DOHH2 (cell line): Measurements from ENCODE around the gene LRPAP1.

Experiments
- H3F3A ChIP-seq: fragments of 200-600 bp; sonication (generic), shearing (Covaris generic); 2 replicates; pipeline ENCODE4 v1.6.0; 2016; ENCODE audit warnings: antibody characterized with exemption, mild to moderate bottlenecking; ENCODE audit not compliant: control insufficient read depth, insufficient read depth
- H3K27ac ChIP-seq: fragments of 200-600 bp; sonication (generic); 2 replicates; pipeline ENCODE4 v1.5.1; 2014; ENCODE audit warnings: low read depth, mild to moderate bottlenecking, low read length, moderate library complexity
- H3K27me3 ChIP-seq: fragments of 200-600 bp; sonication (generic); 2 replicates; pipeline ENCODE4 v1.6.1; 2014; ENCODE audit warnings: mild to moderate bottlenecking, low read length, mixed read lengths; ENCODE audit not compliant: control insufficient read depth
- H3K36me3 ChIP-seq: fragments of 200-600 bp; sonication (generic); 2 replicates; pipeline ENCODE4 v1.6.1; 2014; ENCODE audit warnings: mild to moderate bottlenecking, low read length, moderate library complexity, mixed read lengths; ENCODE audit not compliant: control insufficient read depth
- H3K4me1 ChIP-seq: fragments of 200-600 bp; sonication (generic); 2 replicates; pipeline ENCODE4 v1.6.1; 2014; ENCODE audit warnings: mild to moderate bottlenecking, low read length, mixed read lengths; ENCODE audit not compliant: control insufficient read depth
- H3K4me2 ChIP-seq: fragments of 200-600 bp; sonication (generic); 2 replicates; pipeline ENCODE4 v1.6.0; 2014; ENCODE audit warnings: mild to moderate bottlenecking, low read length, moderate library complexity
- H3K4me3 ChIP-seq: fragments of 200-600 bp; sonication (generic); 2 replicates; pipeline ENCODE4 v1.5.1; 2014; ENCODE audit warnings: mild to moderate bottlenecking, low read length, mixed read lengths
- H3K79me2 ChIP-seq: fragments of 200-600 bp; sonication (generic); 2 replicates; pipeline ENCODE4 v1.6.1; 2014; ENCODE audit warnings: mild to moderate bottlenecking, low read length, mixed read lengths; ENCODE audit not compliant: control insufficient read depth
- H3K9me2 ChIP-seq: fragments of 200-600 bp; sonication (generic); replicated peaks from 2 replicates; pipeline ENCODE4 v1.6.1; 2014; ENCODE audit warnings: mild to moderate bottlenecking, low read length, mixed read lengths; ENCODE audit not compliant: control insufficient read depth
- H3K9me3 ChIP-seq: fragments of 200-600 bp; sonication (generic); 2 replicates; pipeline ENCODE4 v1.6.1; 2014; ENCODE audit warnings: antibody characterized with exemption, low read length, mixed read lengths; ENCODE audit not compliant: control insufficient read depth, insufficient read depth
- H4K20me1 ChIP-seq: fragments of 200-600 bp; sonication (generic); 2 replicates; pipeline ENCODE4 v1.6.0; 2014; ENCODE audit warnings: low read depth, mild to moderate bottlenecking, antibody characterized with exemption, low read length, moderate library complexity; ENCODE audit not compliant: control insufficient read depth, insufficient read depth
- EZH2phosphoT487 ChIP-seq: fragments of 200-600 bp; sonication (generic); IDR thresholded peaks from 2 replicates; pipeline ENCODE4 v1.6.1; 2017; ENCODE audit warnings: borderline replicate concordance, mild to moderate bottlenecking, antibody characterized with exemption, low read length, moderate library complexity, mixed read lengths
- TF ChIP-seq, protein P1 (sequence below): fragments of 200-600 bp; sonication (generic); IDR thresholded peaks from one replicate; pipeline ENCODE4 v1.5.1; 2014; ENCODE audit warnings: antibody characterized with exemption, mild to moderate bottlenecking, low read depth, low read length; ENCODE audit not compliant: poor library complexity, severe bottlenecking

LRPAP1 gene

DNA sequence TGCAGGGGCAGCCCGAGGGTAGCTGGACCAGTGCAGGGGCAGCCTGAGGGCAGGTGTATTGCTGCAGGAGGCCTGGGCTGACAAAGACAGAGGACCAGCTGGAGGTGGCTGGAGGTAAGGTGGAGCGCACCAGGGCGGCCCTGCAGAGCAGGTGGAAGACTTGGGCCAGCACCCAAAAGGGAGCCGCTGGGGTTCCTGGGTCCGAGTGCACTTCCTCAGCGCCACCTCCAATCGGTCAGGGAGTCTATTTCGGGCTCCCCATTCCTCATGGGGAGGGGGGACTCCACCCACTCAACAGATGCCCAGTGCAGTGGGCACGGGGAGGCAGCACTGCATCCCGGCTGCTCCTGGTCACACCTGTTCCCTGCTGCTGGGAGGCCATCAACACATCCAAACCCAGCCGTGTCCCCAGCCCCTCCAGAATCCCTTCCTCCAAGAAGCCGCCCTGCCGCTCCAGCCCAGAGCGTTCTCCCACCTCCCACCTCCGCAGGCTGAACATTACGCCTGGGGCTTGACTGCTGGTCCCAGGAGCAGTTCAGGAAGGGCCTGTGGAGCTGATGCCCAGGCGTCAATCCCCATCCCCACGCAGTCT, 1.5 kb downstream of the LRPAP1 start:
- Histone ChIP-seq H3K4me2 (peak overlapping the region; percentile 69), H3K27ac (no peak overlapping the region), H3K27me3 (no peaks in the 10 kb centered on the region), H3F3A (no peaks in the 10 kb centered on the region), H3K4me1 (peaks cover 33% of the 10 kb centered on the region), H3K79me2 (peaks cover 56% of the 10 kb centered on the region), H4K20me1 (peaks cover 13% of the 10 kb centered on the region; the same call in 1 of the 2 replicates), H3K4me3 (peak overlapping the region; percentile 85), H3K9me2 (no peaks in the 10 kb centered on the region), H3K9me3 (no peaks in the 10 kb centered on the region), H3K36me3 (peaks cover 24% of the 10 kb centered on the region)
- TF ChIP-seq, protein P1, sequence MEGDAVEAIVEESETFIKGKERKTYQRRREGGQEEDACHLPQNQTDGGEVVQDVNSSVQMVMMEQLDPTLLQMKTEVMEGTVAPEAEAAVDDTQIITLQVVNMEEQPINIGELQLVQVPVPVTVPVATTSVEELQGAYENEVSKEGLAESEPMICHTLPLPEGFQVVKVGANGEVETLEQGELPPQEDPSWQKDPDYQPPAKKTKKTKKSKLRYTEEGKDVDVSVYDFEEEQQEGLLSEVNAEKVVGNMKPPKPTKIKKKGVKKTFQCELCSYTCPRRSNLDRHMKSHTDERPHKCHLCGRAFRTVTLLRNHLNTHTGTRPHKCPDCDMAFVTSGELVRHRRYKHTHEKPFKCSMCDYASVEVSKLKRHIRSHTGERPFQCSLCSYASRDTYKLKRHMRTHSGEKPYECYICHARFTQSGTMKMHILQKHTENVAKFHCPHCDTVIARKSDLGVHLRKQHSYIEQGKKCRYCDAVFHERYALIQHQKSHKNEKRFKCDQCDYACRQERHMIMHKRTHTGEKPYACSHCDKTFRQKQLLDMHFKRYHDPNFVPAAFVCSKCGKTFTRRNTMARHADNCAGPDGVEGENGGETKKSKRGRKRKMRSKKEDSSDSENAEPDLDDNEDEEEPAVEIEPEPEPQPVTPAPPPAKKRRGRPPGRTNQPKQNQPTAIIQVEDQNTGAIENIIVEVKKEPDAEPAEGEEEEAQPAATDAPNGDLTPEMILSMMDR, result no peak
- no peak for TF ChIP-seq EZH2phosphoT487

DNA sequence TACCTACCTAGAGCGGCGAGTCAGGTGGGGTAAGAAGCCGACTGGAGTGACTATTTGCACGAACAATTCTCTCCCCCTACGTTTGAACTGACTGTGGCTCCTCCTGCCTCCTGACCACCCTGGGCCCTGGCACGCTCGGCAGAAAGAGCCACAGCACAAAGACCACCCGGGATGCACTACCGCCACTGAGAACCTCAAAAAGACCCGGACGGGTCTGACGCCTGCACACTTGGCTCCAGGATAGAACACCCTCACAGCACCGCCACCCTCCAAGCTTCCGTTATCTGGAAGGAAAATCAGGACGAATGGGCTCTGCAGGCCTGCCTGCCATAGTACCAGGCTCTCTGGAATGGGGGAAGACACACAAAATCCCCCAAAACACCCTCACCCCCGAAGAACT, 2.2 kb downstream of the LRPAP1 start:
- no peaks in the 10 kb centered on the region for H3F3A ChIP-seq
- TF ChIP-seq EZH2phosphoT487, result no peak
- TF ChIP-seq, protein P1, result no peak
- H3K79me2 ChIP-seq, result peaks cover 56% of the 10 kb centered on the region
- H3K27me3 ChIP-seq, result no peaks in the 10 kb centered on the region
- H3K4me1 ChIP-seq, result peaks cover 33% of the 10 kb centered on the region
- H3K4me3 ChIP-seq, result no peak overlapping the region
- peaks cover 13% of the 10 kb centered on the region; the same call in 1 of the 2 replicates for H4K20me1 ChIP-seq
- no peaks in the 10 kb centered on the region for H3K9me2 ChIP-seq
- peaks cover 24% of the 10 kb centered on the region for H3K36me3 ChIP-seq
- no peak overlapping the region for H3K27ac ChIP-seq
- H3K4me2 ChIP-seq, result peak overlapping the region; percentile 24; the same call in 1 of the 2 replicates
- H3K9me3 ChIP-seq, result no peaks in the 10 kb centered on the region

DNA sequence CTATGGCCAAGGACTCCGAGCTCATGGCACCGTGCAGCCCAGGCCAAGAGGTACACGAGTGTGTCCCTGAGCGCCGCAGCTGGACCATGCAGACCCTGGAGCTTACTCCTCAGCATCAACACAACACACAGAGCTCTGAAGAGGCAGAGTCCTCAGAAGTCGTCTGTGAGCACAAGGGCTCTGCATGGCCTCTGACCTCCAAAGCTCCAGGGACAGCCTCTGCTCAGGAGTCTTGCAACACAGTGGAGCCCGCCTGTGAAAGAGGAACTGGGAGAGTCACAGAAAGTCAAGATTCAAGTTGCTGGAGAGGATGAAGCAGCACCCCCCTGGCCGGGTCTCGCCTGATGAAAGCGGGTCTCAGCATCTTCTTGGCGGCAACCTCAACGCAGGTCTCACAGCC, 2.9 kb downstream of the LRPAP1 start:
- no peaks in the 10 kb centered on the region for H3K9me2 ChIP-seq
- peaks cover 13% of the 10 kb centered on the region; the same call in 1 of the 2 replicates for H4K20me1 ChIP-seq
- H3K79me2 ChIP-seq, result peaks cover 56% of the 10 kb centered on the region
- H3F3A ChIP-seq, result no peaks in the 10 kb centered on the region
- peaks cover 33% of the 10 kb centered on the region for H3K4me1 ChIP-seq
- TF ChIP-seq, protein P1, result no peak
- no peak for TF ChIP-seq EZH2phosphoT487
- peaks cover 31% of the 10 kb centered on the region for H3K36me3 ChIP-seq
- H3K9me3 ChIP-seq, result no peaks in the 10 kb centered on the region
- H3K4me3 ChIP-seq, result no peak overlapping the region
- no peak overlapping the region for H3K27ac ChIP-seq
- H3K4me2 ChIP-seq, result peak overlapping the region; percentile 24; the same call in 1 of the 2 replicates
- H3K27me3 ChIP-seq, result no peaks in the 10 kb centered on the region
